HG02588 (cell line): ENCODE results near the gene DOLPP1.

ENCODE experiments used
- ATAC-seq: cut with Tn5 transposase; IDR thresholded peaks from one replicate; pipeline ENCODE4 v1.9.1; 2021; ENCODE audit warnings: mild to moderate bottlenecking, moderate library complexity; ENCODE audit not compliant: unreplicated experiment

The DOLPP1 gene

GRCh38 chr9:129136446-129137035 is 55.6 kb downstream of the DOLPP1 start:
- no peak for ATAC-seq

GRCh38 chr9:129137292-129138143 is 56.6 kb downstream of the DOLPP1 start:
- ATAC-seq = no peak

GRCh38 chr9:129138144-129138462 is 57.2 kb downstream of the DOLPP1 start:
- ATAC-seq = no peak

GRCh38 chr9:129138476-129139232 is 57.7 kb downstream of the DOLPP1 start:
- no peak for ATAC-seq

GRCh38 chr9:129139233-129139992 is 58.5 kb downstream of the DOLPP1 start:
- peak; percentile 36 for ATAC-seq

GRCh38 chr9:129139993-129140396 is 59.1 kb downstream of the DOLPP1 start:
- peak; percentile 38 for ATAC-seq
